SK-N-SH treated with all-trans-retinoic acid at 6 μM for 48 hours (cell line): Measurements from ENCODE around the gene C17orf107.
A peak's percentile ranks its signal among the peaks of the same experiment; 100 is the strongest.

Source experiments
- ATAC-seq: fragments of 200-7000 bp; cut with Tn5 transposase; 3 replicates; pipeline ENCODE4 v1.9.1; 2020; ENCODE audit warnings: mild to moderate bottlenecking, moderate library complexity
- ARNTL ChIP-seq: fragments of 450-650 bp; formaldehyde crosslinking; IDR thresholded peaks from 2 replicates; pipeline ENCODE4 v1.5.0; 2020; ENCODE audit warnings: low read depth, mild to moderate bottlenecking, moderate library complexity, borderline replicate concordance
- CREB5 ChIP-seq: fragments of 250-450 bp; sonication (Bioruptor Pico); IDR thresholded peaks from 2 replicates; pipeline ENCODE4 v1.5.1; 2020; ENCODE audit warnings: low read depth, mild to moderate bottlenecking, moderate library complexity
- CSDC2 ChIP-seq: fragments of 250-450 bp; sonication (Bioruptor Pico); IDR thresholded peaks from 2 replicates; pipeline ENCODE4 v1.5.0; 2020; ENCODE audit warnings: mild to moderate bottlenecking, moderate library complexity
- ESRRG ChIP-seq: fragments of 250-450 bp; sonication (Bioruptor Pico); IDR thresholded peaks from 2 replicates; pipeline ENCODE4 v1.6.1; 2021; ENCODE audit warnings: mild to moderate bottlenecking
- OSR1 ChIP-seq: fragments of 250-450 bp; sonication (Bioruptor Pico); IDR thresholded peaks from 2 replicates; pipeline ENCODE4 v1.8.0; 2022; ENCODE audit warnings: moderate library complexity, mild to moderate bottlenecking, inconsistent platforms
- PATZ1 ChIP-seq: fragments of 250-450 bp; sonication (Bioruptor Pico); IDR thresholded peaks from 2 replicates; pipeline ENCODE4 v1.8.0; 2020; ENCODE audit warnings: mild to moderate bottlenecking, moderate library complexity, borderline replicate concordance
- POU6F1 ChIP-seq: fragments of 250-450 bp; sonication (Bioruptor Pico); IDR thresholded peaks from 2 replicates; pipeline ENCODE4 v1.8.0; 2021; ENCODE audit warnings: low read depth, mild to moderate bottlenecking, moderate library complexity, borderline replicate concordance
- PPARA ChIP-seq: fragments of 250-450 bp; sonication (Bioruptor Pico); IDR thresholded peaks from 2 replicates; pipeline ENCODE4 v1.5.0; 2020; ENCODE audit warnings: mild to moderate bottlenecking, borderline replicate concordance
- RARB ChIP-seq: fragments of 250-450 bp; sonication (Bioruptor Pico); IDR thresholded peaks from 2 replicates; pipeline ENCODE4 v1.8.0; 2021; ENCODE audit warnings: mild to moderate bottlenecking, moderate library complexity
- SNAI2 ChIP-seq: fragments of 250-450 bp; sonication (Bioruptor Pico); IDR thresholded peaks from 2 replicates; pipeline ENCODE4 v1.5.0; 2020; ENCODE audit warnings: mild to moderate bottlenecking, moderate library complexity
- TCF4 ChIP-seq: fragments of 250-450 bp; sonication (Bioruptor Pico); IDR thresholded peaks from 2 replicates; pipeline ENCODE4 v1.8.0; 2021; ENCODE audit warnings: mild to moderate bottlenecking, moderate library complexity, borderline replicate concordance
- TOX ChIP-seq: fragments of 250-450 bp; sonication (Bioruptor Pico); IDR thresholded peaks from 2 replicates; pipeline ENCODE4 v1.8.0; 2021; ENCODE audit warnings: mild to moderate bottlenecking, moderate library complexity, borderline replicate concordance
- TSHZ2 ChIP-seq: fragments of 250-450 bp; sonication (Bioruptor Pico); IDR thresholded peaks from 2 replicates; pipeline ENCODE4 v1.5.0; 2020; ENCODE audit warnings: mild to moderate bottlenecking, moderate library complexity
- ZC3H10 ChIP-seq: fragments of 250-450 bp; sonication (Bioruptor Pico); IDR thresholded peaks from 2 replicates; pipeline ENCODE4 v1.5.1; 2021; ENCODE audit warnings: mild to moderate bottlenecking, moderate library complexity
- ZFP3 ChIP-seq: fragments of 250-450 bp; sonication (Bioruptor Pico); IDR thresholded peaks from 2 replicates; pipeline ENCODE4 v1.5.0; 2020; ENCODE audit warnings: mild to moderate bottlenecking, moderate library complexity
- ZFP30 ChIP-seq: fragments of 450-650 bp; formaldehyde crosslinking; IDR thresholded peaks from 2 replicates; pipeline ENCODE4 v1.5.0; 2022; ENCODE audit warnings: mild to moderate bottlenecking, moderate library complexity
- ZNF565 ChIP-seq: fragments of 450-650 bp; formaldehyde crosslinking; conservative IDR thresholded peaks from 2 replicates; pipeline ENCODE4 v1.5.0; 2020; ENCODE audit warnings: low read depth, mild to moderate bottlenecking, moderate library complexity

C17orf107 gene

GRCh38 chr17:4858068-4858881, 41.1 kb upstream of the C17orf107 start (continued):
- TF ChIP-seq SNAI2 (CRISPR knock-in tag): no peak
- TF ChIP-seq, all 23 proteins: peak for 0

- ATAC-seq: peak; percentile 88
These were observed 40.5 kb upstream of the C17orf107 start for GRCh38 chr17:4858882-4859260.

GRCh38 chr17:4859816-4860625, 39.3 kb upstream of the C17orf107 start:
- no peak for ATAC-seq
- TF ChIP-seq SNAI2 (CRISPR knock-in tag) (no peak), ZFP3 (CRISPR knock-in tag) (no peak), CREB5 (CRISPR knock-in tag) (no peak), POU6F1 (CRISPR knock-in tag) (no peak), RARB (CRISPR knock-in tag) (no peak), ARNTL (CRISPR knock-in tag) (no peak), TSHZ2 (CRISPR knock-in tag) (no peak), OSR1 (CRISPR knock-in tag) (no peak), TOX (CRISPR knock-in tag) (no peak), ZFP30 (CRISPR knock-in tag) (no peak), TCF4 (CRISPR knock-in tag) (no peak), PPARA (CRISPR knock-in tag) (no peak), PATZ1 (CRISPR knock-in tag) (no peak), ZC3H10 (no peak)

More at GRCh38 chr17:4858882-4859260, 40.5 kb upstream of the C17orf107 start:
- TF ChIP-seq PATZ1 (CRISPR knock-in tag) (0 out of 2 replicates have a peak, but pooled peaks have one; percentile 26), ARNTL (CRISPR knock-in tag) (no peak)

- no peak for ATAC-seq
- TF ChIP-seq ESRRG (no peak), CSDC2 (CRISPR knock-in tag) (no peak), ZNF565 (CRISPR knock-in tag) (no peak), OSR1 (CRISPR knock-in tag) (no peak), ARNTL (CRISPR knock-in tag) (no peak), TSHZ2 (CRISPR knock-in tag) (no peak), RARB (CRISPR knock-in tag) (no peak), TCF4 (CRISPR knock-in tag) (no peak), CREB5 (CRISPR knock-in tag) (no peak)
These were observed 38.7 kb upstream of the C17orf107 start for GRCh38 chr17:4860651-4861050.
